ENCODE data around the gene KIAA1217. TPM values are rescaled to one million over a fixed set of nuclear protein-coding genes. Genes with fewer than 3 reads are reported as not detected.
"Not testable (repeated sequence)": the region's sequence is repeated elsewhere in the genome, so short reads cannot be mapped to it uniquely, and the experiment has no call there.

Gene KIAA1217
- total RNA-seq, 2 experiments from 2014 or later = 0.31 to 1.1 TPM

GRCh38 chr10:24307696-24308485, 99.0 kb downstream of the KIAA1217 start:
- no peaks in the 10 kb centered on the region for H3K4me1 Mint-ChIP-seq (ENCODE audit: low read depth)
- intact Hi-C loops (cut with micrococcal nuclease) = no loop called here
- no peak overlapping the region for H3K27ac Mint-ChIP-seq
- POLR2A ChIA-PET = no interaction called here
- CTCF ChIA-PET = no interaction called here
- H3K9me3 Mint-ChIP-seq = no peaks in the 10 kb centered on the region
- no peaks in the 10 kb centered on the region for H3K36me3 Mint-ChIP-seq
- DNase-seq = no peak
- peaks cover 10% of the 10 kb centered on the region for H3K27me3 Mint-ChIP-seq
- H3K4me3 Mint-ChIP-seq = no peak overlapping the region

- no peak overlapping the region for H3K27ac Mint-ChIP-seq
- intact Hi-C loops (cut with micrococcal nuclease) = no loop called here
- H3K27me3 Mint-ChIP-seq = peaks cover 10% of the 10 kb centered on the region
- no peaks in the 10 kb centered on the region for H3K4me1 Mint-ChIP-seq (ENCODE audit: low read depth)
- ChIA-PET POLR2A (no interaction called here), CTCF (no interaction called here)
- no peaks in the 10 kb centered on the region for H3K9me3 Mint-ChIP-seq
- no peaks in the 10 kb centered on the region for H3K36me3 Mint-ChIP-seq
- H3K4me3 Mint-ChIP-seq = no peak overlapping the region
- no peak for DNase-seq
Observed at GRCh38 chr10:24310104-24310503, 101.2 kb downstream of the KIAA1217 start.

- Mint-ChIP-seq H3K27ac (no peak overlapping the region), H3K9me3 (no peaks in the 10 kb centered on the region), H3K4me1 (ENCODE audit: low read depth) (no peaks in the 10 kb centered on the region), H3K36me3 (no peaks in the 10 kb centered on the region), H3K4me3 (no peak overlapping the region), H3K27me3 (peaks cover 4% of the 10 kb centered on the region)
- no peak for DNase-seq
- intact Hi-C loops (cut with micrococcal nuclease) = no loop called here
- ChIA-PET POLR2A (no interaction called here), CTCF (no interaction called here)
Observed at GRCh38 chr10:24311888-24312287, 103.0 kb downstream of the KIAA1217 start.

GRCh38 chr10:24313283-24313682, 104.3 kb downstream of the KIAA1217 start:
- ChIA-PET CTCF (no interaction called here), POLR2A (interaction anchor here (0.6 to 0.7 kb wide), 2 partner anchors 37 to 1673 kb away, joined by 3 read pairs; no protein-coding TSS in a partner anchor)
- Mint-ChIP-seq H3K27me3 (peaks cover 4% of the 10 kb centered on the region), H3K27ac (no peak overlapping the region), H3K4me1 (ENCODE audit: low read depth) (no peaks in the 10 kb centered on the region), H3K36me3 (no peaks in the 10 kb centered on the region), H3K4me3 (no peak overlapping the region), H3K9me3 (no peaks in the 10 kb centered on the region)
- no peak for DNase-seq
- intact Hi-C loops (cut with micrococcal nuclease) = no loop called here

GRCh38 chr10:24315211-24315610, 106.3 kb downstream of the KIAA1217 start:
- no peaks in the 10 kb centered on the region for H3K36me3 Mint-ChIP-seq
- no peaks in the 10 kb centered on the region for H3K9me3 Mint-ChIP-seq
- H3K27ac Mint-ChIP-seq = no peak overlapping the region
- CTCF ChIA-PET = no interaction called here
- H3K4me3 Mint-ChIP-seq = no peak overlapping the region
- H3K27me3 Mint-ChIP-seq = peaks cover 6% of the 10 kb centered on the region
- intact Hi-C loops (cut with micrococcal nuclease) = no loop called here
- DNase-seq = no peak
- H3K4me1 Mint-ChIP-seq (ENCODE audit: low read depth) = no peaks in the 10 kb centered on the region
- POLR2A ChIA-PET = no interaction called here

GRCh38 chr10:24318517-24318916, 109.6 kb downstream of the KIAA1217 start:
- no peaks in the 10 kb centered on the region for H3K4me1 Mint-ChIP-seq (ENCODE audit: low read depth)
- no peak for DNase-seq
- POLR2A ChIA-PET = no interaction called here
- no peaks in the 10 kb centered on the region for H3K9me3 Mint-ChIP-seq
- H3K27ac Mint-ChIP-seq = no peak overlapping the region
- CTCF ChIA-PET = interaction anchor here (0.6 to 0.9 kb wide), 3 partner anchors 17 to 123 kb away, joined by 3 read pairs; no protein-coding TSS in a partner anchor
- intact Hi-C loops (cut with micrococcal nuclease) = no loop called here
- H3K4me3 Mint-ChIP-seq = no peak overlapping the region
- H3K36me3 Mint-ChIP-seq = no peaks in the 10 kb centered on the region
- peaks cover 6% of the 10 kb centered on the region for H3K27me3 Mint-ChIP-seq

- Mint-ChIP-seq H3K27me3 (peaks cover 6% of the 10 kb centered on the region), H3K27ac (no peak overlapping the region), H3K9me3 (no peaks in the 10 kb centered on the region), H3K4me3 (no peak overlapping the region), H3K36me3 (no peaks in the 10 kb centered on the region), H3K4me1 (ENCODE audit: low read depth) (no peaks in the 10 kb centered on the region)
- CTCF ChIA-PET = interaction anchor here (1.6 kb wide), 1 partner anchor 1162 kb away, joined by 3 read pairs; no protein-coding TSS in a partner anchor
- intact Hi-C loops (cut with micrococcal nuclease) = no loop called here
- DNase-seq = no peak
- POLR2A ChIA-PET = no interaction called here
Observed at GRCh38 chr10:24320373-24320772, 111.4 kb downstream of the KIAA1217 start.

- H3K4me1 Mint-ChIP-seq (ENCODE audit: low read depth) = no peaks in the 10 kb centered on the region
- no peak overlapping the region for H3K4me3 Mint-ChIP-seq
- H3K27ac Mint-ChIP-seq = no peak overlapping the region
- H3K27me3 Mint-ChIP-seq = peaks cover 2% of the 10 kb centered on the region
- H3K9me3 Mint-ChIP-seq = peaks cover 10% of the 10 kb centered on the region
- intact Hi-C loops (cut with micrococcal nuclease) = no loop called here
- no peaks in the 10 kb centered on the region for H3K36me3 Mint-ChIP-seq
- ChIA-PET POLR2A (no interaction called here), CTCF (no interaction called here)
- no peak for DNase-seq
Observed at GRCh38 chr10:24324651-24325050, 115.7 kb downstream of the KIAA1217 start.

- Mint-ChIP-seq H3K27me3 (peaks cover 2% of the 10 kb centered on the region), H3K27ac (no peak overlapping the region), H3K4me3 (no peak overlapping the region), H3K4me1 (ENCODE audit: low read depth) (no peaks in the 10 kb centered on the region), H3K36me3 (no peaks in the 10 kb centered on the region), H3K9me3 (peaks cover 10% of the 10 kb centered on the region)
- no peak for DNase-seq
- ChIA-PET POLR2A (no interaction called here), CTCF (no interaction called here)
- intact Hi-C loops (cut with micrococcal nuclease) = no loop called here
Observed at GRCh38 chr10:24331457-24331856, 122.5 kb downstream of the KIAA1217 start.

GRCh38 chr10:24333736-24334135, 124.8 kb downstream of the KIAA1217 start:
- intact Hi-C loops (cut with micrococcal nuclease) = no loop called here
- POLR2A ChIA-PET = no interaction called here

GRCh38 chr10:24334279-24334939, 125.5 kb downstream of the KIAA1217 start:
- Mint-ChIP-seq H3K4me1 (ENCODE audit: low read depth) (no peaks in the 10 kb centered on the region), H3K9me3 (no peaks in the 10 kb centered on the region), H3K4me3 (no peak overlapping the region), H3K36me3 (no peaks in the 10 kb centered on the region), H3K27me3 (peaks cover 2% of the 10 kb centered on the region), H3K27ac (no peak overlapping the region)
- CTCF ChIA-PET = no interaction called here
- no peak for DNase-seq
- intact Hi-C loops (cut with micrococcal nuclease) = no loop called here
- POLR2A ChIA-PET = no interaction called here

More at GRCh38 chr10:24333736-24334135, 124.8 kb downstream of the KIAA1217 start:
- H3K4me1 Mint-ChIP-seq (ENCODE audit: low read depth) = no peaks in the 10 kb centered on the region
- no peak overlapping the region for H3K4me3 Mint-ChIP-seq
- no peak overlapping the region for H3K27ac Mint-ChIP-seq
- peaks cover 2% of the 10 kb centered on the region for H3K27me3 Mint-ChIP-seq
- H3K36me3 Mint-ChIP-seq = no peaks in the 10 kb centered on the region
- DNase-seq = no peak
- CTCF ChIA-PET = no interaction called here
- H3K9me3 Mint-ChIP-seq = no peaks in the 10 kb centered on the region

GRCh38 chr10:24337723-24338122, 128.8 kb downstream of the KIAA1217 start:
- H3K27ac Mint-ChIP-seq; H3K9me3 Mint-ChIP-seq; POLR2A ChIA-PET; H3K27me3 Mint-ChIP-seq; DNase-seq; intact Hi-C loops (cut with micrococcal nuclease); H3K4me3 Mint-ChIP-seq; CTCF ChIA-PET; H3K4me1 Mint-ChIP-seq (ENCODE audit: low read depth); H3K36me3 Mint-ChIP-seq: not testable (repeated sequence)

GRCh38 chr10:24339387-24339786, 130.4 kb downstream of the KIAA1217 start:
- DNase-seq = no peak
- intact Hi-C loops (cut with micrococcal nuclease) = no loop called here
- ChIA-PET POLR2A (no interaction called here), CTCF (no interaction called here)
- H3K27ac Mint-ChIP-seq = no peak overlapping the region
- H3K4me1 Mint-ChIP-seq (ENCODE audit: low read depth) = no peaks in the 10 kb centered on the region
- H3K36me3 Mint-ChIP-seq = no peaks in the 10 kb centered on the region
- H3K9me3 Mint-ChIP-seq = no peaks in the 10 kb centered on the region
- H3K27me3 Mint-ChIP-seq = no peaks in the 10 kb centered on the region
- no peak overlapping the region for H3K4me3 Mint-ChIP-seq

Data from activated CD4-positive, alpha-beta memory T cell treated with anti-CD3 and anti-CD28 coated beads for 36 hours (primary cell).